ENCODE measurements around the gene MLF1. TPM values are rescaled to one million over a fixed set of nuclear protein-coding genes. Genes with fewer than 3 reads are reported as not detected.

Gene MLF1
- total RNA-seq, 1 experiment from 2014 or later, result 22.3 TPM

DNA sequence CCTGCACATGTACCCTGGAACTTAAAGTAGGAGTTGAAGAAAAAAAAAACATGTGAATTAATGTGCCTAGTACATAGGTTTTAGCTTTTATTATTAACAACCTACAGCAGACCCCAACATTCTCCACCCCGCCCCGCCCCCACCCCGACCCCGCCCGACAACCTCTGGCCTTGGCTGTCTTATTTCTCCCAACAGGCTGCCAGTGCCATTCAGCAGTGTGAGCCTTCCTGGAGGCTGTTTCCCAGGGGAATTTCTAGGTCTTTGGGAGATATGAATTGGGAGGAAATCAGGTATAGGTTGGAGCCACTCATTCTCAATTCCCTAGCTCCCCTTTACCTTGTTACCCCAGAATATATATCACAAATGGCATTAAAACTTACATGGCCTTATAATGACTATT is 8.3 kb upstream of the MLF1 start:
- no peak for DNase-seq (ENCODE audit: low spot score)
- ChIA-PET POLR2A (no interaction called here), CTCF (no interaction called here)
- Mint-ChIP-seq H3K9me3 (peaks cover 14% of the 10 kb centered on the region), H3K27me3 (ENCODE audit: low read depth) (no peaks in the 10 kb centered on the region), H3K4me1 (no peaks in the 10 kb centered on the region), H3K27ac (no peak overlapping the region), H3K36me3 (peaks cover 3% of the 10 kb centered on the region; the same call in 1 of the 2 replicates), H3K4me3 (no peak overlapping the region)
- no peak for ATAC-seq
- TF ChIP-seq NR2C2 (CRISPR knock-in tag; IDR thresholded peaks at IDR 0.05) (no peak), FOXJ3 (CRISPR knock-in tag; IDR thresholded peaks at IDR 0.05; ENCODE audit: borderline replicate concordance) (no peak), ZNF232 (CRISPR knock-in tag; IDR thresholded peaks at IDR 0.05) (no peak), ZNF671 (CRISPR knock-in tag; IDR thresholded peaks at IDR 0.05) (no peak)

DNA sequence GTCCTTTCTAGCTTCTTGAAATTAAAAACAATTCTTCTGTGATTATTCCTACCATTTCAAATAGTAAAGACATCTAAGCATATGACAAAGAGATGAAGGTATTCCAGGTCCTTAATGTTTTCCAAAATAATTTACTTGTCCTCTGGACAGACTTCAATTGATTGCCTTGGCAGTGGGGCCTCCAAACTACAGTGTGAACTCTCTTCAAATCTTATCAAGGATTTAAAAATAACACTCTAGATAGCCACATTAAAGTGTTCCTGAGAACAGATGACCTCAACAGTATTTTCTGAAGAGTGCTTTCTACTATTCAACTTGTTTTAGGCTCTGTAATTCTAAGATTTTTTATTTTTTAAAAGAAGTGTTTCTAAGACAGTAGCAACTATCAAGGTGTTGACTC is 7.9 kb upstream of the MLF1 start:
- CTCF ChIA-PET, result no interaction called here
- DNase-seq (ENCODE audit: low spot score) (no peak), ATAC-seq (no peak)
- TF ChIP-seq ZBTB21 (CRISPR knock-in tag; IDR thresholded peaks at IDR 0.05; ENCODE audit: borderline replicate concordance) (no peak), GABPB1 (CRISPR knock-in tag; IDR thresholded peaks at IDR 0.05) (no peak), ETV6 (CRISPR knock-in tag; IDR thresholded peaks at IDR 0.05) (no peak), HMGA2 (CRISPR knock-in tag; IDR thresholded peaks at IDR 0.05) (no peak), ELF4 (CRISPR knock-in tag; IDR thresholded peaks at IDR 0.05; ENCODE audit: low read depth) (no peak), SP1 (CRISPR knock-in tag; conservative IDR thresholded peaks at IDR 0.05) (no peak), GRHL2 (CRISPR knock-in tag; IDR thresholded peaks at IDR 0.05; ENCODE audit: insufficient replicate concordance, severe bottlenecking) (no peak), TCF7 (CRISPR knock-in tag; IDR thresholded peaks at IDR 0.05; ENCODE audit: low read depth) (no peak), CREM (CRISPR knock-in tag; IDR thresholded peaks at IDR 0.05) (no peak), ZNF423 (CRISPR knock-in tag; IDR thresholded peaks at IDR 0.05) (no peak)
- TF ChIP-seq, protein P1, sequence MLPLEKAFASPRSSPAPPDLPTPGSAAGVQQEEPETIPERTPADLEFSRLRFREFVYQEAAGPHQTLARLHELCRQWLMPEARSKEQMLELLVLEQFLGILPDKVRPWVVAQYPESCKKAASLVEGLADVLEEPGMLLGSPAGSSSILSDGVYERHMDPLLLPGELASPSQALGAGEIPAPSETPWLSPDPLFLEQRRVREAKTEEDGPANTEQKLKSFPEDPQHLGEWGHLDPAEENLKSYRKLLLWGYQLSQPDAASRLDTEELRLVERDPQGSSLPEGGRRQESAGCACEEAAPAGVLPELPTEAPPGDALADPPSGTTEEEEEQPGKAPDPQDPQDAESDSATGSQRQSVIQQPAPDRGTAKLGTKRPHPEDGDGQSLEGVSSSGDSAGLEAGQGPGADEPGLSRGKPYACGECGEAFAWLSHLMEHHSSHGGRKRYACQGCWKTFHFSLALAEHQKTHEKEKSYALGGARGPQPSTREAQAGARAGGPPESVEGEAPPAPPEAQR (CRISPR knock-in tag; IDR thresholded peaks at IDR 0.05), result no peak
- TF ChIP-seq, protein P2, sequence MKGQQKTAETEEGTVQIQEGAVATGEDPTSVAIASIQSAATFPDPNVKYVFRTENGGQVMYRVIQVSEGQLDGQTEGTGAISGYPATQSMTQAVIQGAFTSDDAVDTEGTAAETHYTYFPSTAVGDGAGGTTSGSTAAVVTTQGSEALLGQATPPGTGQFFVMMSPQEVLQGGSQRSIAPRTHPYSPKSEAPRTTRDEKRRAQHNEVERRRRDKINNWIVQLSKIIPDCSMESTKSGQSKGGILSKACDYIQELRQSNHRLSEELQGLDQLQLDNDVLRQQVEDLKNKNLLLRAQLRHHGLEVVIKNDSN (CRISPR knock-in tag; IDR thresholded peaks at IDR 0.05), result no peak
- TF ChIP-seq, protein P3, sequence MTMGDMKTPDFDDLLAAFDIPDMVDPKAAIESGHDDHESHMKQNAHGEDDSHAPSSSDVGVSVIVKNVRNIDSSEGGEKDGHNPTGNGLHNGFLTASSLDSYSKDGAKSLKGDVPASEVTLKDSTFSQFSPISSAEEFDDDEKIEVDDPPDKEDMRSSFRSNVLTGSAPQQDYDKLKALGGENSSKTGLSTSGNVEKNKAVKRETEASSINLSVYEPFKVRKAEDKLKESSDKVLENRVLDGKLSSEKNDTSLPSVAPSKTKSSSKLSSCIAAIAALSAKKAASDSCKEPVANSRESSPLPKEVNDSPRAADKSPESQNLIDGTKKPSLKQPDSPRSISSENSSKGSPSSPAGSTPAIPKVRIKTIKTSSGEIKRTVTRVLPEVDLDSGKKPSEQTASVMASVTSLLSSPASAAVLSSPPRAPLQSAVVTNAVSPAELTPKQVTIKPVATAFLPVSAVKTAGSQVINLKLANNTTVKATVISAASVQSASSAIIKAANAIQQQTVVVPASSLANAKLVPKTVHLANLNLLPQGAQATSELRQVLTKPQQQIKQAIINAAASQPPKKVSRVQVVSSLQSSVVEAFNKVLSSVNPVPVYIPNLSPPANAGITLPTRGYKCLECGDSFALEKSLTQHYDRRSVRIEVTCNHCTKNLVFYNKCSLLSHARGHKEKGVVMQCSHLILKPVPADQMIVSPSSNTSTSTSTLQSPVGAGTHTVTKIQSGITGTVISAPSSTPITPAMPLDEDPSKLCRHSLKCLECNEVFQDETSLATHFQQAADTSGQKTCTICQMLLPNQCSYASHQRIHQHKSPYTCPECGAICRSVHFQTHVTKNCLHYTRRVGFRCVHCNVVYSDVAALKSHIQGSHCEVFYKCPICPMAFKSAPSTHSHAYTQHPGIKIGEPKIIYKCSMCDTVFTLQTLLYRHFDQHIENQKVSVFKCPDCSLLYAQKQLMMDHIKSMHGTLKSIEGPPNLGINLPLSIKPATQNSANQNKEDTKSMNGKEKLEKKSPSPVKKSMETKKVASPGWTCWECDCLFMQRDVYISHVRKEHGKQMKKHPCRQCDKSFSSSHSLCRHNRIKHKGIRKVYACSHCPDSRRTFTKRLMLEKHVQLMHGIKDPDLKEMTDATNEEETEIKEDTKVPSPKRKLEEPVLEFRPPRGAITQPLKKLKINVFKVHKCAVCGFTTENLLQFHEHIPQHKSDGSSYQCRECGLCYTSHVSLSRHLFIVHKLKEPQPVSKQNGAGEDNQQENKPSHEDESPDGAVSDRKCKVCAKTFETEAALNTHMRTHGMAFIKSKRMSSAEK (CRISPR knock-in tag; IDR thresholded peaks at IDR 0.05; ENCODE audit: borderline replicate concordance), result no peak
- no peak overlapping the region for H3K27ac Mint-ChIP-seq
- H3K4me3 Mint-ChIP-seq, result no peak overlapping the region
- peaks cover 3% of the 10 kb centered on the region; the same call in 1 of the 2 replicates for H3K36me3 Mint-ChIP-seq
- no peaks in the 10 kb centered on the region for H3K4me1 Mint-ChIP-seq
- no peaks in the 10 kb centered on the region for H3K27me3 Mint-ChIP-seq (ENCODE audit: low read depth)
- POLR2A ChIA-PET, result no interaction called here
- H3K9me3 Mint-ChIP-seq, result peaks cover 14% of the 10 kb centered on the region

DNA sequence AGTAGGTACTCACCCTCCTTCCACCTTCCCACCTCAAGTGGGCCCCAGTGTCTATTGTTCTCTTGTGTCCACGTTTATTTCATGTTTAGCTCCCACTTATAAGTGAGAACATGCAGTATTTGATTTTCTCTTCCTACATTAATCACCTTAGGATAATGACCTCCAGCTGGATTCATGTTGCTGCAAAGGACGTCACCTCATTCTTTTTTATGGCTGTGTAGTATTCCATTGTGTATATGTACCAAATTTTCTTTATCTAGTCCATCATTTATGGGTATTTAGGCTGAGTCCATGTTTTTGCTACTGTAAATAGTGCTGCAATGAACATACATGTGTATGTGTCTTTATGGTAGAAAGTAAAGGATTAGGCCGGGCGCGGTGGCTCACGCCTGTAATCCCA is 5.9 kb upstream of the MLF1 start:
- H3K27ac Mint-ChIP-seq, result no peak overlapping the region
- no peak overlapping the region for H3K4me3 Mint-ChIP-seq
- peaks cover 9% of the 10 kb centered on the region for H3K9me3 Mint-ChIP-seq
- DNase-seq (ENCODE audit: low spot score), result no peak
- no peak for ATAC-seq
- H3K36me3 Mint-ChIP-seq, result peaks cover 3% of the 10 kb centered on the region; the same call in 1 of the 2 replicates
- H3K4me1 Mint-ChIP-seq, result no peaks in the 10 kb centered on the region
- H3K27me3 Mint-ChIP-seq (ENCODE audit: low read depth), result peaks cover 18% of the 10 kb centered on the region
- ChIA-PET CTCF (no interaction called here), POLR2A (no interaction called here)
- TF ChIP-seq CBFB (CRISPR knock-in tag; IDR thresholded peaks at IDR 0.05; ENCODE audit: low read depth) (no peak), GRHL2 (CRISPR knock-in tag; IDR thresholded peaks at IDR 0.05; ENCODE audit: insufficient replicate concordance, severe bottlenecking) (no peak), ZNF121 (CRISPR knock-in tag; IDR thresholded peaks at IDR 0.05) (no peak), ZNF396 (CRISPR knock-in tag; IDR thresholded peaks at IDR 0.05; ENCODE audit: borderline replicate concordance) (no peak), JUN (CRISPR knock-in tag; IDR thresholded peaks at IDR 0.05) (no peak)
- TF ChIP-seq, protein P4, sequence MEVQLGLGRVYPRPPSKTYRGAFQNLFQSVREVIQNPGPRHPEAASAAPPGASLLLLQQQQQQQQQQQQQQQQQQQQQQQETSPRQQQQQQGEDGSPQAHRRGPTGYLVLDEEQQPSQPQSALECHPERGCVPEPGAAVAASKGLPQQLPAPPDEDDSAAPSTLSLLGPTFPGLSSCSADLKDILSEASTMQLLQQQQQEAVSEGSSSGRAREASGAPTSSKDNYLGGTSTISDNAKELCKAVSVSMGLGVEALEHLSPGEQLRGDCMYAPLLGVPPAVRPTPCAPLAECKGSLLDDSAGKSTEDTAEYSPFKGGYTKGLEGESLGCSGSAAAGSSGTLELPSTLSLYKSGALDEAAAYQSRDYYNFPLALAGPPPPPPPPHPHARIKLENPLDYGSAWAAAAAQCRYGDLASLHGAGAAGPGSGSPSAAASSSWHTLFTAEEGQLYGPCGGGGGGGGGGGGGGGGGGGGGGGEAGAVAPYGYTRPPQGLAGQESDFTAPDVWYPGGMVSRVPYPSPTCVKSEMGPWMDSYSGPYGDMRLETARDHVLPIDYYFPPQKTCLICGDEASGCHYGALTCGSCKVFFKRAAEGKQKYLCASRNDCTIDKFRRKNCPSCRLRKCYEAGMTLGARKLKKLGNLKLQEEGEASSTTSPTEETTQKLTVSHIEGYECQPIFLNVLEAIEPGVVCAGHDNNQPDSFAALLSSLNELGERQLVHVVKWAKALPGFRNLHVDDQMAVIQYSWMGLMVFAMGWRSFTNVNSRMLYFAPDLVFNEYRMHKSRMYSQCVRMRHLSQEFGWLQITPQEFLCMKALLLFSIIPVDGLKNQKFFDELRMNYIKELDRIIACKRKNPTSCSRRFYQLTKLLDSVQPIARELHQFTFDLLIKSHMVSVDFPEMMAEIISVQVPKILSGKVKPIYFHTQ (CRISPR knock-in tag; IDR thresholded peaks at IDR 0.05), result no peak
- TF ChIP-seq, protein P5, sequence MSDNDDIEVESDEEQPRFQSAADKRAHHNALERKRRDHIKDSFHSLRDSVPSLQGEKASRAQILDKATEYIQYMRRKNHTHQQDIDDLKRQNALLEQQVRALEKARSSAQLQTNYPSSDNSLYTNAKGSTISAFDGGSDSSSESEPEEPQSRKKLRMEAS (CRISPR knock-in tag; IDR thresholded peaks at IDR 0.05), result no peak

Measured in WTC11 (cell line).